ENCODE measurements around the gene KRTAP5-3. TPM values are rescaled to one million over a fixed set of nuclear protein-coding genes. Genes with fewer than 3 reads are reported as not detected.

Gene KRTAP5-3
- total and polyA plus RNA-seq, 2 of the 8 experiments (the other 6 are each of a cell fraction or from before 2014, with no cell fraction given), result not detected

DNA sequence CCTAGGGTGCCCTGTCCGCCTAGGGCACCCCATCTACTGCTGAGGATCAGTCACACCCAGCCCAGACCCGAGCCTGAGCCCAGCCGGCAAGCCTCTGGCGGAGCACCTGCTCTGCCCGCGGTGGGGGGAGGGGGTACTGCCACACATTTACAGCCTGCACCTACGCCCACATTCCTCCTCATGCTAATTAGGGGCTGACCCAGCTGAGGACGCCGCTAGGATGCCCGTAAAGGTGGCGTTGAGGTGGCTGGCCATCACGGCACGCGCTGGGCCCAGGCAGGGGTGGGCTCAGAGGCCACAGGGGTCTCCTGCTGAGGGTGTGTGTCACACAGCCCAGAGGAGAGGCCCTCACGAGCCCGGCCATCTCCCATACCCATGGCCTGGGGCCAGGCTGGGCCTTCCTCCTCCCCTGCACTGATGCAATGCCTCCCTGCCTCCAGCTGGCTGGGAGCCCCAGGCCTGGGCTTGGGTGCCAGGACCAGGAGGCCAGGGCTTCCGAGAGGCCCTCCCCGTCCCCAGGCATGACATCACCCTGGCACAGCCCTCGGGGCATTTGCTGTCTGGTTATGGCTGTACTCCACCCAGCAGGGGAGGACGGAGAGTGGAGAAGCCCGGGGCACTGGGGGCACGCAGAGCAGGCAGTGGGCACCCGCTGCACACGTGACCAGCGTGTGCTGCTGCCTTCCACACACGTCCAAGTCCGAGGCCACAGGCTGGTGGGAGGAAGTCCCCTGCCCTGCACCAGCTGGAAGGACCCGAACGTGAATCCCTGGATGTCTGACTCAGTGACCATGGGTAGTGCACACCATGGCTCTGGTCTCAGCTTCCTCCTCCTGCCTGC, 48.9 kb downstream of the KRTAP5-3 start (continued):
- TF ChIP-seq E2F6 (IDR thresholded peaks at IDR 0.05) (peak; percentile 56), TEAD4 (IDR thresholded peaks at IDR 0.05; ENCODE audit: low read depth, low read length) (peak; percentile 93), SIX5 (IDR thresholded peaks at IDR 0.05; ENCODE audit: low read depth, low read length) (no peak), CBX8 (IDR thresholded peaks at IDR 0.05; ENCODE audit: borderline replicate concordance, low read depth, low read length) (no peak), SP1 (IDR thresholded peaks at IDR 0.05; ENCODE audit: low read depth, low read length) (peak; percentile 74; the same call in 1 of the 2 replicates), NANOG (IDR thresholded peaks at IDR 0.05; ENCODE audit: insufficient read depth, low read depth, low read length, poor library complexity, severe bottlenecking) (no peak), TCF12 (IDR thresholded peaks at IDR 0.05; ENCODE audit: low read depth, low read length) (peak; percentile 86; the same call in 1 of the 2 replicates), KDM5A (IDR thresholded peaks at IDR 0.05; ENCODE audit: low read length) (no peak), TBP (IDR thresholded peaks at IDR 0.05; ENCODE audit: low read depth, low read length) (no peak), CBX5 (IDR thresholded peaks at IDR 0.05; ENCODE audit: low read depth, low read length) (no peak), YY1 (IDR thresholded peaks at IDR 0.05; ENCODE audit: low read depth, low read length) (peak; percentile 52; the same call in 1 of the 2 replicates), SIN3A (conservative IDR thresholded peaks at IDR 0.05 in 1 of 2, IDR thresholded peaks at IDR 0.05 in 1 of 2; ENCODE audit: low read depth in 1 of 2, low read length in 2 of 2) (no peak), RFX5 (IDR thresholded peaks at IDR 0.05; ENCODE audit: borderline replicate concordance, low read depth, low read length) (no peak), SP2 (IDR thresholded peaks at IDR 0.05; ENCODE audit: low read length) (no peak), EZH2 (IDR thresholded peaks at IDR 0.05; ENCODE audit: low read depth, low read length, severe bottlenecking) (no peak), JUN (IDR thresholded peaks at IDR 0.05; ENCODE audit: low read depth, low read length) (no peak), TAF7 (optimal IDR thresholded peaks at IDR 0.05; ENCODE audit: borderline replicate concordance, low read depth, low read length) (no peak), ASH2L (IDR thresholded peaks at IDR 0.05; ENCODE audit: low read length) (no peak), BRCA1 (IDR thresholded peaks at IDR 0.05; ENCODE audit: low read depth, low read length) (no peak), CTBP2 (IDR thresholded peaks at IDR 0.05; ENCODE audit: borderline replicate concordance, insufficient read depth, insufficient read length, low read length) (peak; percentile 85)
- TF ChIP-seq, protein P1, sequence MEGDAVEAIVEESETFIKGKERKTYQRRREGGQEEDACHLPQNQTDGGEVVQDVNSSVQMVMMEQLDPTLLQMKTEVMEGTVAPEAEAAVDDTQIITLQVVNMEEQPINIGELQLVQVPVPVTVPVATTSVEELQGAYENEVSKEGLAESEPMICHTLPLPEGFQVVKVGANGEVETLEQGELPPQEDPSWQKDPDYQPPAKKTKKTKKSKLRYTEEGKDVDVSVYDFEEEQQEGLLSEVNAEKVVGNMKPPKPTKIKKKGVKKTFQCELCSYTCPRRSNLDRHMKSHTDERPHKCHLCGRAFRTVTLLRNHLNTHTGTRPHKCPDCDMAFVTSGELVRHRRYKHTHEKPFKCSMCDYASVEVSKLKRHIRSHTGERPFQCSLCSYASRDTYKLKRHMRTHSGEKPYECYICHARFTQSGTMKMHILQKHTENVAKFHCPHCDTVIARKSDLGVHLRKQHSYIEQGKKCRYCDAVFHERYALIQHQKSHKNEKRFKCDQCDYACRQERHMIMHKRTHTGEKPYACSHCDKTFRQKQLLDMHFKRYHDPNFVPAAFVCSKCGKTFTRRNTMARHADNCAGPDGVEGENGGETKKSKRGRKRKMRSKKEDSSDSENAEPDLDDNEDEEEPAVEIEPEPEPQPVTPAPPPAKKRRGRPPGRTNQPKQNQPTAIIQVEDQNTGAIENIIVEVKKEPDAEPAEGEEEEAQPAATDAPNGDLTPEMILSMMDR (IDR thresholded peaks at IDR 0.05; ENCODE audit: control extremely low read depth in 1 of 3, insufficient read depth in 1 of 3, low read depth in 1 of 3, low read length in 3 of 3), result no peak

Data from H1 (cell line).